LNCAP (cell line): Measurements from ENCODE around the gene SNX22.

ENCODE experiments used
- CTCF ChIP-seq: fragments of 450-650 bp; IDR thresholded peaks from 2 replicates; pipeline ENCODE4 v1.5.1; 2017; ENCODE audit warnings: mild to moderate bottlenecking

The SNX22 gene

GRCh38 chr15:64130159-64130558 lies 21.4 kb upstream of the SNX22 start:
- TF ChIP-seq CTCF, result no peak

- TF ChIP-seq CTCF, result no peak
These were observed 20.0 kb upstream of the SNX22 start for GRCh38 chr15:64131547-64131946.

- no peak for TF ChIP-seq CTCF
These were observed 19.3 kb upstream of the SNX22 start for GRCh38 chr15:64132217-64132616.

- no peak for TF ChIP-seq CTCF
These were observed 17.7 kb upstream of the SNX22 start for GRCh38 chr15:64133623-64134344.

- TF ChIP-seq CTCF, result no peak
These were observed 17.1 kb upstream of the SNX22 start for GRCh38 chr15:64134345-64134829.

- no peak for TF ChIP-seq CTCF
These were observed 15.2 kb upstream of the SNX22 start for GRCh38 chr15:64136347-64136746.

- no peak for TF ChIP-seq CTCF
These were observed 14.2 kb upstream of the SNX22 start for GRCh38 chr15:64137226-64137833.
